Measurements from ENCODE around the gene YDJC. TPM values are rescaled to one million over a fixed set of nuclear protein-coding genes. Genes with fewer than 3 reads are reported as not detected.
A peak's percentile ranks its signal among the peaks of the same experiment; 100 is the strongest.

The YDJC gene
- total and polyA plus RNA-seq, 2 of the 13 experiments (the other 11 are each of a cell fraction or from before 2014, with no cell fraction given), result 15.3 to 32.0 TPM

GRCh38 chr22:21641789-21642583 lies 12.2 kb upstream of the YDJC start, which contains the start of gene SDF2L1 (continued):
- TF ChIP-seq ZNF724P (CRISPR knock-in tag; IDR thresholded peaks at IDR 0.05; ENCODE audit: borderline replicate concordance), result 0 out of 2 replicates have a peak, but pooled peaks have one; percentile 68
- TF ChIP-seq ZNF563 (CRISPR knock-in tag; IDR thresholded peaks at IDR 0.05), result peak; percentile 49; the same call in 1 of the 2 replicates
- TF ChIP-seq SNAPC2 (CRISPR knock-in tag; IDR thresholded peaks at IDR 0.05), result no peak
- peak; percentile 29; the same call in 1 of the 2 replicates for TF ChIP-seq PHF21A (CRISPR knock-in tag; IDR thresholded peaks at IDR 0.05)
- 0 out of 2 replicates have a peak, but pooled peaks have one; percentile 68 for TF ChIP-seq ZNF639 (CRISPR knock-in tag; conservative IDR thresholded peaks at IDR 0.05)
- no peak for TF ChIP-seq HOXA9 (CRISPR knock-in tag; IDR thresholded peaks at IDR 0.05; ENCODE audit: borderline replicate concordance)
- TF ChIP-seq ZNF776 (CRISPR knock-in tag; IDR thresholded peaks at IDR 0.05), result peak; percentile 26; the same call in 1 of the 2 replicates
- TF ChIP-seq PRDM4 (CRISPR knock-in tag; IDR thresholded peaks at IDR 0.05; ENCODE audit: borderline replicate concordance), result no peak
- no peak for TF ChIP-seq ZNF678 (CRISPR knock-in tag; IDR thresholded peaks at IDR 0.05)
- TF ChIP-seq MNT (IDR thresholded peaks at IDR 0.05), result peak; percentile 57
- TF ChIP-seq AHR (CRISPR knock-in tag; IDR thresholded peaks at IDR 0.05), result no peak
- TF ChIP-seq ZNF572 (CRISPR knock-in tag; IDR thresholded peaks at IDR 0.05), result no peak
- peak; percentile 71 for TF ChIP-seq HNRNPLL (IDR thresholded peaks at IDR 0.05; ENCODE audit: low read depth, low read length, poor library complexity, severe bottlenecking)
- TF ChIP-seq SPEN (CRISPR knock-in tag; IDR thresholded peaks at IDR 0.05; ENCODE audit: low read depth), result no peak
- peak; percentile 53; the same call in 1 of the 2 replicates for TF ChIP-seq ZSCAN9 (CRISPR knock-in tag; IDR thresholded peaks at IDR 0.05; ENCODE audit: borderline replicate concordance)
- TF ChIP-seq SRSF1 (optimal IDR thresholded peaks at IDR 0.05; ENCODE audit: low read depth, low read length), result no peak
- no peak for TF ChIP-seq ZNF460 (CRISPR knock-in tag; IDR thresholded peaks at IDR 0.05; ENCODE audit: borderline replicate concordance)
- no peak for TF ChIP-seq SATB2 (CRISPR knock-in tag; IDR thresholded peaks at IDR 0.05)
- TF ChIP-seq ZNF605 (CRISPR knock-in tag; IDR thresholded peaks at IDR 0.05), result no peak
- TF ChIP-seq ZBTB4 (CRISPR knock-in tag; IDR thresholded peaks at IDR 0.05; ENCODE audit: borderline replicate concordance), result no peak
- TF ChIP-seq THAP11 (CRISPR knock-in tag; IDR thresholded peaks at IDR 0.05), result peak; percentile 54
